Measurements from ENCODE around the gene RYR2.
A peak's percentile ranks its signal among the peaks of the same experiment; 100 is the strongest.

DNA sequence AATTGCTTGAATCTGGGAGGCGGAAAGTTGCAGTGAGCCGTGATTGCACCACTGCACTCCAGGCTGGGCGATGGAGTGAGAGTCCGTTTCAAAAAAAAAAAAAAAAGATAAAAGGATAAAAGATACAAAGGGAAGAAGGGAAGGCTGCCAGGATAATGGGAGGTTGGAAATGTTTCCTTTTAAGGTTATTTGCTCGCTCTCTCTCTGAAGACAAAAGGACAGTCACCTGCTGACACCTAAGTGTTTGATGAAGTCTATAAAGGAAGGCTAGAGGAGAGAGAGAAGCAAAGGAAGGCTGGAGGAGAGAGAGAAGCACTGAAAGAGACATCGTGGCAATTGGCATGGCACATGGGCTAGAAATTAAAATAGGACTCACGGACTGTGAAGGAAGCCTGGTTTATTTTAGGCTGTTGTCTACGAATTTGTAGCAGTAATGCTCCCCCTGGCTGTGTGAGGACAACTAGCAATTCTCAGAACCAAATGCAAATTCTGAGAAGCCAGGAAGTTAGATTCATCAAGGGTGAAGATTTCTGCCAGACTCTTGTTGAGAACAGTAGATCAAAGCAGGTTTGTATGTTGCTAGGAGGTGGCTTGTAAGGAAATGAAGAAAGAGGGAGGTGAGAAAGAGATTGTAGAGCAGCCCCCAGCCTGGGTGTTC lies 694.5 kb downstream of the RYR2 start:
- no peak for TF ChIP-seq POLR2A (IDR thresholded peaks at IDR 0.05)
- TF ChIP-seq, protein P1, sequence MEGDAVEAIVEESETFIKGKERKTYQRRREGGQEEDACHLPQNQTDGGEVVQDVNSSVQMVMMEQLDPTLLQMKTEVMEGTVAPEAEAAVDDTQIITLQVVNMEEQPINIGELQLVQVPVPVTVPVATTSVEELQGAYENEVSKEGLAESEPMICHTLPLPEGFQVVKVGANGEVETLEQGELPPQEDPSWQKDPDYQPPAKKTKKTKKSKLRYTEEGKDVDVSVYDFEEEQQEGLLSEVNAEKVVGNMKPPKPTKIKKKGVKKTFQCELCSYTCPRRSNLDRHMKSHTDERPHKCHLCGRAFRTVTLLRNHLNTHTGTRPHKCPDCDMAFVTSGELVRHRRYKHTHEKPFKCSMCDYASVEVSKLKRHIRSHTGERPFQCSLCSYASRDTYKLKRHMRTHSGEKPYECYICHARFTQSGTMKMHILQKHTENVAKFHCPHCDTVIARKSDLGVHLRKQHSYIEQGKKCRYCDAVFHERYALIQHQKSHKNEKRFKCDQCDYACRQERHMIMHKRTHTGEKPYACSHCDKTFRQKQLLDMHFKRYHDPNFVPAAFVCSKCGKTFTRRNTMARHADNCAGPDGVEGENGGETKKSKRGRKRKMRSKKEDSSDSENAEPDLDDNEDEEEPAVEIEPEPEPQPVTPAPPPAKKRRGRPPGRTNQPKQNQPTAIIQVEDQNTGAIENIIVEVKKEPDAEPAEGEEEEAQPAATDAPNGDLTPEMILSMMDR (IDR thresholded peaks at IDR 0.05): peak; percentile 16 to 21 (median 19)
